Islet of Langerhans (tissue), 1 donor: ENCODE measurements around the gene ITPR1.

Source experiments
- FAIRE-seq: peaks from one replicate; lab custom pipeline; 2011; peaks lifted over from hg19 to GRCh38; lab: Jason Lieb, UNC

Gene ITPR1

DNA sequence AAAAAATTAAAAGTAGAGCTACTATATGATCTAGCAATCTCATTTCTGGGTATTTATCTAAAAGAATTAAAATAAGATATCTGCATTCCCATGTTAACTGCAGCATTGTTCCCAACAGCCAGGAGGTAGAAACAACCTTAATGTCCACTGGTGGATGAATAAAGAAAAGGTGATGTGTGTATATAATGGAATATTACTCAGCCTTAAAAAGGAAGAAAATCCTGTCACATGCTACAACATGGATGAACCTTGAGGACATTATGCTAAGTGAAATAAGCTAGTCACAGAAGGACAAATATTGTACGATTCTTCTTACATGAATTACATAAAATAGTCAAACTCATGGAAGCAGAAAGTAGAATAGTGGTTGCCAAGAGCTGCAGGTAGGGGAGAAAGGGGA is 366.6 kb downstream of the ITPR1 start:
- FAIRE-seq = no peak

DNA sequence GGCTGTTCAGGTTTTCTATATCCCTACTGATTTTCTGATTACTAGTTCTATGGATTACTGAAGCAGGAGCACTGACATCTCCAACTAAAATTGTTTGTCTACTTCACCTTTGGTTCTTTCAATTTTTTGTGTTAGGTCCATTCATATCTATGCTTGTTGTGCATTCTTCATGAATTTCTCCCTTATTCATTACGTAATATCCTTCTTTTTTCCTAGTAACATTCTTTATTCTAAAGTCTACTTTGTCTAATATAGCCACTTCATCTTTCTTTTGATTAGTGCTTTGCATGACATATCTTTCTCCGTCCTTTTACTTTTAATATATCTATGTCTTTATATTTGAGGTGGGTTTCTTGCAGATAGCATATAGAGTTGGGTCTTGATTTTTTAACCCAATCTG is 369.8 kb downstream of the ITPR1 start:
- FAIRE-seq = no peak

DNA sequence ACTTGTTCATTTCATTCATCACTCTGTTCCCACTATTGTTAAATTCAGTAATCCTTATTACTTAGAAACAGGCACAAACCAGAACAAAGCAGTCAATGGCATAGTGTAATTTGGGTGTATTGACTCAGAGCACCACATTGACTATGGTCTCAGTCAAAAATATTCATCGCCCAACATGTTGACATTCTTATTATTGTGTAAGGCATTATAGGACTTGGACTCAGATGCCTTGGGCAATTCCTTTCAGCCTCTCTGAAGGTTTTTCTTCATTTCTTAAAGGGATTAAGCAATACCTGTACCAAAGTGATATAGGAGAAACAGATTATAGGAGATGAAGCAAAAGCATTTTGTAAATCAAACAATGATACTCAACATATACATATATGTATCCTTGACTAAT is 371.4 kb downstream of the ITPR1 start:
- no peak for FAIRE-seq

DNA sequence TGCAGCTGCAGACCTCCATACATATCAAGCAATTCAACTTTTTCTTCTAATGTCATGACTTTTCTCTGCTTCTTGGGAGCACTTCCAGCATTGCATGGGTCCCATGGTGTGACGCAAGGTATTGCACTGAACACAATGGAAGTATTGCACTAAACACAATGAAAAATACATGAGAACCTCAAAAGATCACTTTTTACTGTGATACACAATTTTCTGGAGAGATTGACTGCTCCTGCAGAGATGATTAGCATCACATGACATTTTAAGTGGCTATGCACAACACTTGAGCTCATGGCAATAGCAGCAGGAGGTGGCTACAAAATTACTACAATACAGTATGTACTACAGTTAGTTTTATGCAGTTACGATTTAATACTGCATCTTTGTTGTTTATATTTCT is 372.6 kb downstream of the ITPR1 start:
- FAIRE-seq = no peak

DNA sequence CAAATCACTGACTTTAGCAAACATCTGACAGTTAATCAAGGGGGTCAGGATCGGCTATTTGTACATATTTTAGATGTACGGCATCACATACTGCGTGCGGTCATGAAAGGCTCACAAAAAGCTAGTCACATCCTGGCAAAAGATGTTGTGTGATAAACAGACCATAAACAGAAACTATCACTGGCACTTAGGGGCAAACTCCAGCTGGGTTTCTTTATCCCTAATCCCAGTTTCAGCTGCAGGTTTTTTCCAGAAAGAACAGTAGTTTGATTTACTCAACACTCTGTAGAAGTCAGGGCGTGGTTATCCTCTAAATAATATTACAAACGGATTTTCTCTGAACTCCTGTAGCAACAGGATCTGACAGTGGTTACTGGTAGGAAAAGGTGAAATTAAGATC is 373.7 kb downstream of the ITPR1 start:
- FAIRE-seq = no peak

DNA sequence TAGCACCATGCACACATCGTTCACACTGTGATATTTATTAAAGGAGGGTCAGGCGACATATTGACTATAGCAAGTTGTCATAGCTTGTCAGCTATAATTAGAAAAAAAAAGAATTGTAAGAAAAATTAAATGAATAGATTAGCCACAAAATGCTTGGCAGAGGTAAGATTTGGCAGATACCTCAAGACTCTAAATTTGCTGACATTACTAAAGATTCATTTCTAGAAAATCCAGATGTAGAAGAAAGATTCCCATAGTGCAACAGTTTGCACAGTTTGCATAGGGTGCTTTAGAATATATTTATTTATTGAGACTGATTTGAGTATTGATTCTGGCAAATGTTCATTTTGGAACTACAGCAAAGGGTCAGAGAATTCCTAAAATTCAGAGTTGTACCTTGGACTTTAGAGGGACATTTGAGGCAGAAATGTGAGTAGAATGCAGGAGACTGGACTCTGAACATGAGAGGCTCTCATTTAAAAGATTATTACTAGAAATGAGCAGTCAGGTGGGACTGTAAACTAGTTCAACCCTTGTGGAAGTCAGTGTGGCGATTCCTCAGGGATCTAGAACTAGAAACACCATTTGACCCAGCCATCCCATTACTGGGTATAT is 384.1 kb downstream of the ITPR1 start:
- no peak for FAIRE-seq

DNA sequence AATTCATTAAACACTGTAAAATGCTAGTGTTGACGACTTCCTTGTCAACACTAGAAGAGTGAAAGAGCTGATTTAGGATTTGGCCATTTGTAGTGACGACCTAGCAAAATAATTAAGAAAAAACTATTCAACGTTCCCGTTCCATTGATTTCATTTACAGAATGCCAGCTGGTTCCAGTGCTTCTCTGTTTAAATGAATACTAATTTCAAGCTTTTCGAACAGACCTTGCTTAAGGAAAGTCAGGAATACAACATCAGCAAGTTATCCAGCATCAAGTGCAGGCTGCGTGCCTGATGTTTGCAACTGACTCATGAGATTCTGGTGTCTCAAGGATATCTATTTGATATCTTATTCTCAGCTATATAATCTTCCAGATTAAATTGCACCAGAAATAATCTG is 387.7 kb downstream of the ITPR1 start:
- FAIRE-seq = no peak

DNA sequence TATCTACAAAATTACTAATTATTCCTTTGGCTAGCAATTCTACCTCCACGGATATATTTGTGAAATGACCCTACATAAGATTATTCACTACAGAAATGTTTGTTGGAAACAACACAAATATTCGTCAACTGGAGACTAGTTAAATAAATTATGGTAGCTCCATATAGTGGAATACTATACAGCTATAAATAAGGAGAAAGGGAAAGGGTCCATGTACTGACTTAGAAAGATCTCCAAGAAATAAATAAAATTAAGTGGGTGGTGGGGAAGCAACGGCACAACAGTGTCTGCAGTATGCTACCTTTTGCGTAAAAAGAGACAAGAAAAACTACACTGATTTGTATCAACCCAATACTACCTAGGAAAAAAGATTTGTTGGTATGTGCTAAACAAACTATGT is 389.4 kb downstream of the ITPR1 start:
- FAIRE-seq = no peak

DNA sequence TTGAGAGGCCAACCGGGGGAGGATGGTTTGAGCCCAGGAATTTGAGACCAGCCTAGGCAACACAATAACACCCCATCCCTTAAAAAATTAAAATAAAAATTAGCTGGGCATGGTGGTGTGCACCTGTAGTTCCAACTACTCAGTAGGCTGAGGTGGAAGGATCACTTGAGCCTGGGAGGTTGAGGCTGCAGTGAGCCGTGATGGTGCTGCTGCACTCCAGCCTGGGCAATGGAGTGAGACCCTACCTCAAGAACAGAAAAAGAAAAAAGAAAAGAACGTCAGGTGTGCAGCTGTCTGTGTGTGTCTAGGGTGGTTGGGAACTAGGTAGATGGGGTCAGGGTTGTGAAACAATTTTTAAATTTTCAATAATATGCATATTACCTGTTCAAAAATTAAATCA is 389.9 kb downstream of the ITPR1 start:
- FAIRE-seq = no peak

DNA sequence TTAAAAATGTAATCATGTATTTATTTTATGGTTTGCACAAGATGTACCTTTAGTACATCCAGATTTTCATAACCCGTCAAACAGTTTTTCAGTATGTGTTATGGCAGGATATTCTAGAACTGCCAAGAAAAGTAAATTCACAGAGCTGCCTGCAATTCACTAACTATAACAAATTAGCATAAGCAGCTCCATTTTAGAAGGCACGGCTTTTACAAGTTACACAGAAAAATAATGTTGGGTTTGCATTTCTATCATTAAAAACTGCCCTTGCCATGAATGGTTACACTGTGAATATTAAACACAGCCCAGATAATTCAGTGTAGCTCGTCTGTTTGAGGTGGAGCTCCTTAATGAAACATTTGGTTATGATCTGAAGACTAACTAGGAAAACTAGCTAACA is 391.7 kb downstream of the ITPR1 start:
- FAIRE-seq = no peak

DNA sequence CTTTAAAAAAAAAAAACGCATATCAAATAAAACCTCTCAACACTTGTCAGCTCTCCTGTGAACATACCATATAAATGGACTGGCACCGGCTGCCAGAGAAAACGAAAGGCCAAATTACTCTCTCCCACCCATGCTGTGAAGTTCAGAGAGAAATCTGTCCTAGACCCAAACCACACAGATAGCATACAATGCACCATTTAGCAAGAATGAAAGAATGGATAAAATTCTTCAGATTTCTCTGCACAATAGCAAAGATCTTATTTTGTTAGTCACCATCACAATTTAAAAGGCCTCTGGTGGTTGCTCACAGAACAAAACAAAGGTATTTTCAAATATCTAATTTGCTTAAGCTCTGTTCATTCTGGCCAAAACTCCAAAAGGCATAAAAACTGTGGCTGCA is 392.2 kb downstream of the ITPR1 start:
- FAIRE-seq = no peak

DNA sequence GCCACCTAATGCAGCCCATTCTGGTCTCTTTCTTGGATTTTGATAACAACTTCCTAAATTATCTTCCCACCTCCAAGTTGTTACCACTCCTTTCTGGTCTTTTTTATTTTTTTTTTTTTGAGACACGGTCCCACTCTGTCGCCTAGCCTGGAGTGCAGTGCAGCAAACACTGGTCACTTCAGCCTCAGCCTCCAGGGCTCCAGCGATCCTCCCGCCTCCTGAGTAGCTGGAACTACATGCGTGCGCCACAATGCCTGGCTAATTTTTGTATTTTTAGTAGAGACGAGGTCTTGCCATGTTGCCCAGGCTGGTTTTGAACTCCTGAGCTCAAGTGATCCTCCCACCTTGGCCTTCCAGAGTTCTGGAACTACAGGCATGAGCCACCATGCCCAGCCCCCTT is 393.3 kb downstream of the ITPR1 start:
- no peak for FAIRE-seq

DNA sequence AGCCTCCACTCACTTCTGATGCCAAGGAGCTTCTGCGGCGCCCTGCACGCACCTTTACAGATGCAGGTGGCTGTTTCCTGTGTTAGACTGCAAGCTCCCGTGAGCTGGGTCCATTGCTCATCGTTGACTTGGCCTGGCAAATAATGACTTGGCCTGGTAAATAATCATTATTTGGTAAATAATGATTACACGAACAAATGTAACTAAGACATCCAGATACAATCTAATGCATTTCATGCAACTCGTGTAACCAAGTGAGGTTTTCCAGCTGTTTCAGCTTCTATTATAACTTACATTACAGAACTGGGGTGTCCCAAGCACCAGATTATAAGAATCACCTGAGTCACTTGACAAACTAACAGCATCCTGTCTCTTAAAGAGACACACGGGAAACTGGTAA is 394.0 kb downstream of the ITPR1 start:
- no peak for FAIRE-seq

DNA sequence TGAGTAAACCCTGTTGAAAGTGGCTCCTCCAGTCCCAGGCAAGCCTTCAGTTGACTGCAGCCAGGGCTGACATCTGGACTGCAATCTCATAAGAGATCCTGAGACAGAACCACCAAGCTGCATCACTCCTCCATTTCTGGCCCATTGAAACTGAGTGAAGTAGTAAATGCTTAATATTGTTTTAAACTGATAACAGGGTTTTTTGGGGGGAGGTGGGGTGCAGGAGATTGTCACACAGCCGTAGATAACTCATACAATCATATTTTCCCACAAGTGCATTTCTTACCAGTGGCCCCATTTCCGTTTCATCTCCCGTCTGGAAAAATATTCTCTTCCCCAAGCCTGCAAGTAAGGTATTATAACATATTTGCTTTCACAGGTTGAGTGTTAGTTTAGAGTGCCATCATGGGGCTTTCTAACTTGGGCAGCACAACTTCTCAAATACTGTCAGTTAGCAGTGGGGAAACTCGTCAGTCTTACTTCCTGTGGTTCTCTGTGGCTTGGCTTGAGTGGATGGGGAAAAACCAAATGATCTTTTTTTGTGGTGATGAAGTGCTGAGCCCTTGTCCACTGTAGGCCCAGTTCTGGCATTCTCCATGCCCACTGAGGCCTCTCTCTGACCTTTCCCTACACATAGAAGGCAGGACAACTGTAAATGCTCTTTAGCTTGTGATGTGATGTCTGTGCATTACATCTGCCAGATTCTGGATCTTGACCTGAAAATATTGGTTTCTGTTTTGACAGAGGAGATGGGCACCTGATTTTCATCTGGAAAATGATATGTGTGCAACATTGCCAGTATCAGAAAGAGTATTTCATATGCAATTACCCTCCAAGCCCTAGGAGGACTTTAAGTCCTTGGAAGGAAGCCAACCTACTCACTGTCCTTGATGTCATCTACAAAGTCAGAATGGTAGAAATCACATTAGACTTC is 396.0 kb downstream of the ITPR1 start:
- no peak for FAIRE-seq

DNA sequence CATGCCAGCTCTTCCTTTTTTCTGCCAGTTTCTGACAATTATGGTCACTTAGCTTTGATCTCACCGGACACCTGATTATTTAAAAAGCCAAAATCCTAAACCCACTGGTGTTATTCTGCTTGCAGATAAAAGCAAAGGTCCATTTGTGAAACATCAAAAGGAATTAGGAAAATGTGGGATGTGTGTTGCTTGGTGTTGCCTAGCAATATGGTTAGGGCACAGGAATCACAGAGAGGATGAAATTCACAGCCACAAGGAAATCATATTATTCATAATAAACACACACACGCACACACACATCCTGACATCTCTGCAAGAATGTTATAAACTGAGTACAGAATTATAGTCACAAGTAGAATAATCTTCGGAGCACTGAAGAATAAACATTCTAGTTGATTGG is 396.7 kb downstream of the ITPR1 start:
- no peak for FAIRE-seq

DNA sequence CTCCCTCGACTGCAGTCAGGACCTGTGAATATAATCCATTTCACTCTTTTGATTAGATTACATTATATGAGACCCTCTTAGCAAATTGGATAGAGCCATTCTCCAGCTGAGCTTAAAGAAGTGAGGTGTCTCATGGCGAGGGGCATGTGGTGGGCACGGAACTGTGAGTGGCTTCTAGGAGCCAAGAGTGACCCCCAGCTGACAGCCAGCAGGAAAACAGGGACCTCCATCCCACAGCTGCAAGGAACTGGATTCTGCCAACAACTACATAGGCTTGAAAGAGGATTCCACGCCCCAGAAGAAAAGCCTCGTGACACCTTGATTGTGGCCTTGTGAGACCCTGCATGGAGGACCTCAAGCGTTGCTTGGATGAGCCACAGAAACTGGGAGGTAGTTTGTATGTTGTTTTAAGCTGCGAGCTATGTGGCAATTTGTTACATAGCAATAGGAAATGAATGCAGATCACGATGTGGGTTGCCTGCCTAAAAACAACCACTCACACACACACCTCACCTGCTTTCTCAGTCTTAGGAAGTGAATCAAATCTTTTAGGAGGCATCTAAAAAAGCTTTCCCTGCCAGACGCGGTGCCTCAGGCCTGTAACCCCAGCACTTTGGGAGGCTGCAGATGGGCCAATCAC is 401.9 kb downstream of the ITPR1 start:
- FAIRE-seq = no peak

DNA sequence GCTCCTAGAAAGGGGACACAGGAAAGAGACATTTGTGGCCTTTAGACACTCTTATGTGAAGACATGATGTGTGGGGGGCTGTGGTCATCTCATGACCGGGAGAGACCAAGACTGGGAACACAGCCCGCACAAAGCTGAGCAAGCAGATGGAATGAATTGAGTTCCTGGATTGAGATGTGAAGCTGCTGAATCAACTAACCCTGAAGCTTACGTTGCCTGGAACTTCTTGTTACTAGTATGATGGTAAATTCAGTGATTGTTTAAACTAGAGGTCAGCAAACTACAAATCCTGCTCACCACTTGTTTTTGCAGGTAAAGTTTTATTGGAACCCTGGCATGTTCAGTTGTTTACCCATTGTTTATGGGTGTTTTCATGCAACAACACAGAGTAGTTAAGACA is 402.7 kb downstream of the ITPR1 start:
- FAIRE-seq = no peak
